MM.1S (cell line): Measurements from ENCODE around the gene PPP4R3A.

Source experiments
- CTCF ChIP-seq: fragments of 300-600 bp; sonication (generic); IDR thresholded peaks from 2 replicates; pipeline ENCODE4 v1.5.1; 2016; ENCODE audit warnings: antibody characterized with exemption, low read length, mixed read lengths
- EZH2 ChIP-seq: fragments of 300-600 bp; sonication (generic); optimal IDR thresholded peaks from 2 replicates; pipeline ENCODE3; 2017; ENCODE audit warnings: low read depth, mild to moderate bottlenecking, antibody characterized with exemption, low read length, mixed read lengths

DNA sequence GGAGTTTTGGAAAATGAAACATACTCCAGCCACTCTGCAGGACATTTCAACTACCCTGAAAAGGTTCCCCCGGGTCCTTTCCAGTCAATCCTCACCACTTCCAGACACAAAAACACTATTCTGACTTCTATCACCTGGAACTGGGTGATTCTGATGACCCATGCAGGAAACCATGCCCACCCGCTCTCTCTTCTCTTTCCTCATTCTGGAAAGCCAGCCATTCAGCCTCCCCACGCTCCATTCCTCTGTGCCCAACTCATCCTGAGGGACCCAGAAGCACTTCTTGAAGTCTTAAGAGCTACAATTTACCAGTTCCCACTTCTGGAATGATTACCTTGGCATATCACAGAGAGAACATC lies 95.7 kb downstream of the PPP4R3A start:
- TF ChIP-seq CTCF (no peak), EZH2 (no peak)
